ENCODE data around the gene HOXD9.
A peak's percentile ranks its signal among the peaks of the same experiment; 100 is the strongest.

- TF ChIP-seq CTCF (IDR thresholded peaks at IDR 0.05 in 8 of 11, conservative IDR thresholded peaks at IDR 0.05 in 3 of 11) (peak in 4 of 11 experiments; percentile 17 to 36 (median 26)), POLR2AphosphoS5 (IDR thresholded peaks at IDR 0.05) (peak in 1 of 3 donors; percentile 12), POLR2A (IDR thresholded peaks at IDR 0.05) (no peak)
These were observed 3.7 kb upstream of the HOXD9 start for GRCh38 chr2:176118601-176119339.

Measured in spleen (tissue), 7 donors.